Activated naive CD8-positive, alpha-beta T cell treated with anti-CD3 and anti-CD28 coated beads, Interleukin-2, amount 10 ng/mL, durations not matched to agents 7 days and 5 days (primary cell): Measurements from ENCODE around the gene CCDC141. TPM values are rescaled to one million over a fixed set of nuclear protein-coding genes. Genes with fewer than 3 reads are reported as not detected.

Source experiments
- total RNA-seq, 2 experiments: library from RNA; stranded (reverse); gene quantifications; one replicate each; pipeline ENCODE4 v1.2.3, GENCODE V29; 2021

CCDC141 gene
- total RNA-seq, 2 experiments from 2014 or later, result 11.8 to 15.0 TPM

Other genes starting within 250 kb of the CCDC141 start
- 10 to 100 TPM; 11.9 to 13.5 TPM for gene TTN, start 242.7 kb downstream of the CCDC141 start, total RNA-seq
- 10 to 100 TPM; 10.4 to 14.9 TPM for gene SESTD1, start 214.7 kb upstream of the CCDC141 start, total RNA-seq